OCI-LY1 (cell line): ENCODE data around the gene MYORG.

Experiments
- H2AFZ ChIP-seq: fragments of 200-600 bp; sonication (generic), shearing (Covaris generic); 2 replicates; pipeline ENCODE4 v1.6.0; 2014; ENCODE audit warnings: antibody characterized with exemption, mild to moderate bottlenecking, low read length
- H3F3A ChIP-seq: fragments of 200-600 bp; sonication (generic), shearing (Covaris generic); 2 replicates; pipeline ENCODE4 v1.6.0; 2014; ENCODE audit warnings: mild to moderate bottlenecking, antibody characterized with exemption, low read length, moderate library complexity; ENCODE audit not compliant: insufficient read depth
- H3K27ac ChIP-seq: fragments of 200-600 bp; sonication (generic); 2 replicates; pipeline ENCODE4 v1.5.1; 2014; ENCODE audit warnings: low read length, mixed run types, mild to moderate bottlenecking, low read depth; ENCODE audit not compliant: poor library complexity, severe bottlenecking
- H3K27me3 ChIP-seq: fragments of 200-600 bp; sonication (generic); 2 replicates; pipeline ENCODE4 v1.6.0; 2014; ENCODE audit warnings: antibody characterized with exemption, mild to moderate bottlenecking, low read length, moderate library complexity; ENCODE audit not compliant: insufficient read depth
- H3K36me3 ChIP-seq: fragments of 200-600 bp; sonication (generic); 2 replicates; pipeline ENCODE4 v1.6.1; 2014; ENCODE audit warnings: mild to moderate bottlenecking, antibody characterized with exemption, low read length, moderate library complexity, mixed read lengths; ENCODE audit not compliant: insufficient read depth
- H3K4me1 ChIP-seq: fragments of 200-600 bp; sonication (generic); 2 replicates; pipeline ENCODE4 v1.5.1; 2014; ENCODE audit warnings: mild to moderate bottlenecking, low read length, moderate library complexity; ENCODE audit not compliant: insufficient read depth, severe bottlenecking
- H3K4me2 ChIP-seq: fragments of 200-600 bp; sonication (generic), shearing (Covaris generic); 2 replicates; pipeline ENCODE4 v1.6.1; 2014; ENCODE audit warnings: low read length
- H3K4me3 ChIP-seq: fragments of 200-600 bp; sonication (generic); 2 replicates; pipeline ENCODE4 v1.5.1; 2014; ENCODE audit warnings: low read length, low read depth, mild to moderate bottlenecking, mixed read lengths; ENCODE audit not compliant: poor library complexity, severe bottlenecking
- H3K79me2 ChIP-seq: fragments of 200-600 bp; shearing (Covaris generic); 2 replicates; pipeline ENCODE4 v1.6.1; 2016; ENCODE audit warnings: mixed run types, low read length, mixed read lengths; ENCODE audit not compliant: insufficient read depth
- H3K9ac ChIP-seq: fragments of 200-600 bp; sonication (generic), shearing (Covaris generic); 2 replicates; pipeline ENCODE4 v1.6.1; 2014; ENCODE audit warnings: mild to moderate bottlenecking, low read length, mixed read lengths
- H3K9me2 ChIP-seq: fragments of 200-600 bp; sonication (generic), shearing (Covaris generic); 2 replicates; pipeline ENCODE4 v1.6.1; 2014; ENCODE audit warnings: low read depth, mild to moderate bottlenecking, low read length, mixed read lengths
- H3K9me3 ChIP-seq: fragments of 200-600 bp; shearing (Covaris generic); 2 replicates; pipeline ENCODE4 v1.6.1; 2014; ENCODE audit warnings: low read length, mixed read lengths
- H4K20me1 ChIP-seq: fragments of 200-600 bp; sonication (generic), shearing (Covaris generic); 2 replicates; pipeline ENCODE4 v1.6.0; 2016; ENCODE audit warnings: mild to moderate bottlenecking, low read length; ENCODE audit not compliant: insufficient read depth
- EZH2 ChIP-seq: fragments of 200-600 bp; sonication (generic), shearing (Covaris generic); IDR thresholded peaks from 2 replicates; pipeline ENCODE4 v1.8.0; 2017; ENCODE audit warnings: borderline replicate concordance, mixed run types, mild to moderate bottlenecking, antibody characterized with exemption, low read length, moderate library complexity, mixed read lengths
- TF ChIP-seq, protein P1 (sequence below): fragments of 200-600 bp; sonication (generic), shearing (Covaris generic); IDR thresholded peaks from 2 replicates; pipeline ENCODE4 v1.5.1; 2017; ENCODE audit warnings: mild to moderate bottlenecking, antibody characterized with exemption, low read length, moderate library complexity, mixed read lengths

The MYORG gene

GRCh38 chr9:34347800-34348158, 28.9 kb downstream of the MYORG start:
- Histone ChIP-seq H3K27me3 (no peaks in the 10 kb centered on the region), H2AFZ (no peak overlapping the region), H3F3A (no peaks in the 10 kb centered on the region), H4K20me1 (no peaks in the 10 kb centered on the region), H3K9me2 (no peaks in the 10 kb centered on the region), H3K4me2 (no peak overlapping the region), H3K27ac (no peak overlapping the region), H3K9me3 (no peaks in the 10 kb centered on the region), H3K9ac (no peak overlapping the region), H3K4me1 (no peaks in the 10 kb centered on the region), H3K36me3 (peaks cover 7% of the 10 kb centered on the region), H3K79me2 (no peaks in the 10 kb centered on the region), H3K4me3 (no peak overlapping the region)
- TF ChIP-seq, protein P1, sequence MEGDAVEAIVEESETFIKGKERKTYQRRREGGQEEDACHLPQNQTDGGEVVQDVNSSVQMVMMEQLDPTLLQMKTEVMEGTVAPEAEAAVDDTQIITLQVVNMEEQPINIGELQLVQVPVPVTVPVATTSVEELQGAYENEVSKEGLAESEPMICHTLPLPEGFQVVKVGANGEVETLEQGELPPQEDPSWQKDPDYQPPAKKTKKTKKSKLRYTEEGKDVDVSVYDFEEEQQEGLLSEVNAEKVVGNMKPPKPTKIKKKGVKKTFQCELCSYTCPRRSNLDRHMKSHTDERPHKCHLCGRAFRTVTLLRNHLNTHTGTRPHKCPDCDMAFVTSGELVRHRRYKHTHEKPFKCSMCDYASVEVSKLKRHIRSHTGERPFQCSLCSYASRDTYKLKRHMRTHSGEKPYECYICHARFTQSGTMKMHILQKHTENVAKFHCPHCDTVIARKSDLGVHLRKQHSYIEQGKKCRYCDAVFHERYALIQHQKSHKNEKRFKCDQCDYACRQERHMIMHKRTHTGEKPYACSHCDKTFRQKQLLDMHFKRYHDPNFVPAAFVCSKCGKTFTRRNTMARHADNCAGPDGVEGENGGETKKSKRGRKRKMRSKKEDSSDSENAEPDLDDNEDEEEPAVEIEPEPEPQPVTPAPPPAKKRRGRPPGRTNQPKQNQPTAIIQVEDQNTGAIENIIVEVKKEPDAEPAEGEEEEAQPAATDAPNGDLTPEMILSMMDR = no peak
- no peak for TF ChIP-seq EZH2

GRCh38 chr9:34346873-34347799, 29.6 kb downstream of the MYORG start:
- no peak overlapping the region for H3K4me3 ChIP-seq
- H2AFZ ChIP-seq = no peak overlapping the region
- H3K27ac ChIP-seq = no peak overlapping the region
- H3K9ac ChIP-seq = no peak overlapping the region
- no peaks in the 10 kb centered on the region for H3K27me3 ChIP-seq
- no peaks in the 10 kb centered on the region for H3F3A ChIP-seq
- H3K4me2 ChIP-seq = no peak overlapping the region
- no peak for TF ChIP-seq EZH2
- TF ChIP-seq, protein P1 = no peak
- H3K36me3 ChIP-seq = peaks cover 7% of the 10 kb centered on the region
- no peaks in the 10 kb centered on the region for H4K20me1 ChIP-seq
- H3K9me3 ChIP-seq = no peaks in the 10 kb centered on the region
- H3K9me2 ChIP-seq = no peaks in the 10 kb centered on the region
- no peaks in the 10 kb centered on the region for H3K4me1 ChIP-seq
- H3K79me2 ChIP-seq = no peaks in the 10 kb centered on the region

- no peak overlapping the region for H3K27ac ChIP-seq
- peaks cover 17% of the 10 kb centered on the region for H3K36me3 ChIP-seq
- no peaks in the 10 kb centered on the region for H3K79me2 ChIP-seq
- H3K4me1 ChIP-seq = no peaks in the 10 kb centered on the region
- H3K9me2 ChIP-seq = no peaks in the 10 kb centered on the region
- H3K9me3 ChIP-seq = no peaks in the 10 kb centered on the region
- no peaks in the 10 kb centered on the region for H3K27me3 ChIP-seq
- no peak overlapping the region for H3K4me3 ChIP-seq
- H3K9ac ChIP-seq = no peak overlapping the region
- no peaks in the 10 kb centered on the region for H4K20me1 ChIP-seq
- no peaks in the 10 kb centered on the region for H3F3A ChIP-seq
- H3K4me2 ChIP-seq = no peak overlapping the region
- H2AFZ ChIP-seq = no peak overlapping the region
- TF ChIP-seq, protein P1 = no peak
- TF ChIP-seq EZH2 = no peak
Observed at GRCh38 chr9:34343605-34344004, 33.1 kb downstream of the MYORG start.
